GM12865 (cell line): ENCODE results near the gene CAMK2B.

Experiments used
- DNase-seq: peaks from one replicate; pipeline ENCODE4 v3.0.0; 2010; ENCODE audit warnings: low read depth
- H3K4me3 ChIP-seq: 2 replicates; pipeline ENCODE4 v1.5.1; 2011; ENCODE audit warnings: mild to moderate bottlenecking, low read depth, low read length, control low read depth
- CTCF ChIP-seq: IDR thresholded peaks from 2 replicates; pipeline ENCODE4 v1.5.1; 2011; ENCODE audit warnings: low read length, control low read depth, low read depth, inconsistent platforms; ENCODE audit not compliant: insufficient read depth; ENCODE audit errors: missing control alignments

CAMK2B gene

GRCh38 chr7:44267719-44268421 lies 57.5 kb downstream of the CAMK2B start:
- no peak overlapping the region for H3K4me3 ChIP-seq
- DNase-seq: no peak
- no peak for TF ChIP-seq CTCF

GRCh38 chr7:44267178-44267577 lies 58.2 kb downstream of the CAMK2B start:
- TF ChIP-seq CTCF: no peak
- H3K4me3 ChIP-seq: no peak overlapping the region
- no peak for DNase-seq

- no peak for TF ChIP-seq CTCF
- DNase-seq: no peak
- no peak overlapping the region for H3K4me3 ChIP-seq
Measured at GRCh38 chr7:44266526-44266925, 58.9 kb downstream of the CAMK2B start.

- TF ChIP-seq CTCF: no peak
- no peak overlapping the region for H3K4me3 ChIP-seq
- DNase-seq: no peak
Measured at GRCh38 chr7:44265728-44266127, 59.7 kb downstream of the CAMK2B start.

- no peak for DNase-seq
- H3K4me3 ChIP-seq: no peak overlapping the region
- no peak for TF ChIP-seq CTCF
Measured at GRCh38 chr7:44264221-44264931, 61.0 kb downstream of the CAMK2B start.

- no peak overlapping the region for H3K4me3 ChIP-seq
- no peak for DNase-seq
- TF ChIP-seq CTCF: no peak
Measured at GRCh38 chr7:44263326-44264082, 61.9 kb downstream of the CAMK2B start.
